HG03342 (cell line): ENCODE data around the gene PCF11.
A peak's percentile ranks its signal among the peaks of the same experiment; 100 is the strongest.
"Not testable (repeated sequence)": the region's sequence is repeated elsewhere in the genome, so short reads cannot be mapped to it uniquely, and the experiment has no call there.

Experiments used
- ATAC-seq: cut with Tn5 transposase; IDR thresholded peaks from one replicate; pipeline ENCODE4 v1.9.1; 2021; ENCODE audit warnings: mild to moderate bottlenecking, moderate library complexity; ENCODE audit not compliant: unreplicated experiment

PCF11 gene

GRCh38 chr11:83192606-83193245, 35.8 kb downstream of the PCF11 start:
- ATAC-seq, result no peak

DNA sequence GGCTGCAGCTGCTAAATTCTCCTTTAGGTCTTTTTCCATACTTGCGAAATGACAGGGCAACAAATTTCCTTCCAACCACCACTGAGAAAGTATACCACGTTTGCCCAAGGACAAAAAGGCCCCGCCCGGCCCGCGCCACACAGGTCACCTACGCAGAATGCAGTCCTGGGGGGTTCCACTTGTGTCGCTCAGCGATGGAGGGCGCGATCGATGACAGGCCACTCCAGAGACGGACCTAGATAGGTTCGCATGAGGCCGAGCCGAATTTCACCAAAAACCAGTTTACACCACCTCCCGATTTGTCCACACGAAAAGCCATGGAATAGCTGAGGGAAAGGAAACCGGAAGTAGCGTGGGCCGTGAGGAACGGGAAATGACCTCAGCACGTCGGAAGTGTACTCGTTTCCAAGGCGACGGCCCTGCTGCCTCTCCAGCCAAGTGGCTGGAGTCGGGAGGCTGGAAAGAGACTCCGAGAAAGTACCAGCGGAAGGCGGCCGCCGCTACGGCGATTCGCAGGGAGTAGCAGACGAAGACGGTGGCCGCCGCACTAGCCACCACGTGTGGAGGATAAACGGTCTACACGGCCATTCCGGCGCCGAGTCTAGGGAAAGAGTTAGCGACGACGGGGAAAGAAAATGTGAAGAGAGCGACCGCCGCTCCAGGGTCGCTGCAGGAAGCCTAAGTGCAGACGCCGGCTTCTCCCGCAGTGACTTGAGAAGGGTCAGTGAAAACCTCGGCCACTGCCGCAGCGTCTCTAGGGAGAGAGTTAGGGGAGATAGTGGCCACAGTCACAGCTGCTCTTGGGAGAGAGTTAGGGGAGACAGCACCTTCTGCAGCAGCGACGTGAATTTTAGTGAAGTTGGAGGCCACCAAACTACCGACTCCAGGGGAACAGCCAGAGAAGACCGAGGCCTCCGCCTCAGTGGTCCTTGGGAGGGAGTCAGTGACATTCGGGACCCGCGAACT, 36.7 kb downstream of the PCF11 start, which contains the start of gene ANKRD42:
Gene ANKRD42, plus strand, starts transcription at position 398 of the 966 bp plus-strand sequence. CDS start 959 bp downstream, outside the sequence.
- peak; percentile 92 for ATAC-seq

GRCh38 chr11:83194281-83195142, 37.6 kb downstream of the PCF11 start:
- peak; percentile 56 for ATAC-seq

DNA sequence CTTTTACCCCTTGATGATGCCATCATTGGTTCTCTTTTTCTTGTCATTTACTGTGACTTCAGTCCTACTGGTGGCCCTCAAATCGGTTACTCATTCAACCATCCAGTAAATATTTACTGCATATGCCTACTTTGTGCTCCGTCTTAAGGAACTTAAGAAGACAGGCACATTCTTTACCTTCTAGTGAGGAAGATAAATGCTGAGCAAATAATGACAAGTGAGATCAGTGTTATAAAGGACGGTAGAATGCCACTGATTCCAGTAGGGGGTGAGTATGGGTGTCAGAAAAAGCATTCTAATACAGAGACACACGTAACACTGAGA, 38.2 kb downstream of the PCF11 start:
- no peak for ATAC-seq

DNA sequence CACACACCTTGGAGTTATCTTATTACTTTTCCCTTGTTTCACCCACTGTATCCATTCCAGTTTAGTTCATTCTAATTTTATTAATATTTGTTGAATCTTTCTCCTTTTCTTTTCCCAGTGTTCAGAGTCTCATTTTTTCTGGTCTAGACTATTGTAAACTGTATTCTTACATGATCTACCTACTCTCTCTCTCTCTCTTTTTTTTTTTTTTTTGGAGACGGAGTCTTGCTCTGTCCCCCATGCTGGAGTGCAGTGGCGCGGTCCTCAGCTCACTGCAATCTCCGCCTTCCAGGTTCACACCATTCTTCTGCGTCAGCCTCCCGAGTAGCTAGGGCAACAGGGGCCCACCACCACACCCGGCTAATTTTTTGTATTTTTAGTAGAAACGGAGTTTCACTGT, 38.7 kb downstream of the PCF11 start:
- no peak for ATAC-seq

GRCh38 chr11:83200035-83200434, 43.1 kb downstream of the PCF11 start:
- ATAC-seq, result no peak

DNA sequence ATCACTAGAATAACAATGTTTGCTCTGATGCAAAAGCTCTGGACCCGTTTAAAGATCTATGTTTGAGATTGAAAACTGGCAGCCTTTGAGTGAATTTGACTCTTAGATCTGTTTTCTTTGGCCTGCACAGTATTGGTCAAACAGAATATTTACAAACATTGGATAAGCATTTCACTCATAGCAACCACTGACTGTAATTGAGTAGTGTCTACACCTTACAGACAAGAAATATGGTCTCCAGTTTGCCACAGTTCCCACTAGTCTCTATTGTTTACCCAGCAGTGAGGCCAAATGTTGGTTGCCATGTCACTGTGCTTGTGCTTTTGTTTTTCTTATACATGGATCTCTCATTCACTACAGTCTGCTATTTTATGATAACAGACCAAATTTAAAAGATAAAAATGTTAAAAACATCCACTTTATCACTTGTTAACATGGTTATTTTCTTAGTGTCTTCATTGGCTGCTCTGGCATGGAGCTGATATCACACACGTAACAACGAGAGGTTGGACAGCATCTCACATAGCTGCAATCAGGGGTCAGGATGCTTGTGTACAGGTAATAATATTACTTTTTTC, 48.8 kb downstream of the PCF11 start:
- ATAC-seq, result no peak

GRCh38 chr11:83206221-83206620, 49.3 kb downstream of the PCF11 start:
- ATAC-seq, result no peak

GRCh38 chr11:83206771-83207382, 49.9 kb downstream of the PCF11 start:
- not testable (repeated sequence) for ATAC-seq

GRCh38 chr11:83219095-83219494, 62.2 kb downstream of the PCF11 start:
- no peak for ATAC-seq

DNA sequence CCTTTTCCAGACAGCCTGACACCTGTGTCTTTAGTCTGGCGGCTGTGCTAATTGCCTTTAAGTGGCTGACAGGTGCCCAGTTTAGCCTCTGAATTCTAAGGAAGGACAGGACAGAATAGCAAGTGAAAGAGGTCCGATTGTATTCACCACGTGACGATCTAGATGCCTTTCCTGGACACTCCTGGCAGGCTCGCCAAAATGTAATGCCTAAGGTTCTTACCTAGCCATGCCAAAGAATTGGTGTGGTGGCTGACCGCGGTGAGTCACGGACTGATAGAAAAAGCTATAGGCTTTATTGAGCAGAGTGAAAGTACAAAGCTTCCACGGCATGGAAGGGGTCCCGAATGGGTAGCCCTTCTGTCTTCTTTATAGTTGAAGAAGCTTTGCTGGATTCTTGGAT, 63.3 kb downstream of the PCF11 start:
- ATAC-seq, result no peak

DNA sequence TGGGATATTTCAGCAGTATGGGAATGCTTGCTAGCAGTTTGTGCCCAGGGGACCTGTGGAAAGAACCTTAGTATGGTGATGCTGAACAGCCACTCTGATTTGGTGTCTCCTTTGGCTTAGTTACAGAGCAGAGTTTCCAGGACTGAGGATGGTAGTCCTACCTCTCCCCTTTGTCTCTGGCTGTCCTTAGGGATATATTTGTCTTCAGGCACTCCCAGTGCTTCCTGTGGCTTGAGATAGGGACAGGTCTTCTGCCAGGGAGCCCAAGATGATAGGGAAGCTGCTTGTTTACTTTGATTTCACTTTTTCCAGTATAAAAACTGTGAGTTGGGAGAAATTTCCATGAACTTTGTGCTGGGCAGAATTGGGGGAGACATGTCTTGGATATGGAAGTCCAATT, 64.8 kb downstream of the PCF11 start:
- no peak for ATAC-seq

- no peak for ATAC-seq
These were observed 65.6 kb downstream of the PCF11 start for GRCh38 chr11:83222499-83222898.

- no peak for ATAC-seq
These were observed 66.5 kb downstream of the PCF11 start for GRCh38 chr11:83223457-83223856.

GRCh38 chr11:83235825-83236224, 78.9 kb downstream of the PCF11 start:
- ATAC-seq, result no peak
